CD8-positive, alpha-beta memory T cell (primary cell): ENCODE data around the gene SIGLEC1. TPM values are rescaled to one million over a fixed set of nuclear protein-coding genes. Genes with fewer than 3 reads are reported as not detected.

Source experiments
- CTCF ChIA-PET: fragments of 350-600 bp; sonication (Branson Sonifier 250); formaldehyde crosslinking; loops from one replicate; lab custom pipeline; 2021; ENCODE audit warnings: antibody characterized with exemption; lab: Charles Lee
- POLR2A ChIA-PET: fragments of 350-600 bp; sonication (Branson Sonifier 250); formaldehyde crosslinking; loops from one replicate; lab custom pipeline; 2021; ENCODE audit warnings: antibody characterized with exemption; lab: Charles Lee
- DNase-seq, 5 donors: peaks; one replicate each; pipeline versions ENCODE4 v3.0.0 to v3.0.0-alpha.2; 2020 to 2022; ENCODE audit warnings: mixed read lengths in 1 of 5
- H3K27ac ChIP-seq: one replicate; pipeline ENCODE4 v1.7.0; 2013; ENCODE audit warnings: low read depth, mild to moderate bottlenecking, low read length, moderate library complexity
- H3K27me3 ChIP-seq: 2 replicates; pipeline ENCODE4 v1.7.0; 2013; ENCODE audit warnings: low read length, mild to moderate bottlenecking; ENCODE audit not compliant: insufficient read depth, poor library complexity, severe bottlenecking
- H3K36me3 ChIP-seq: 2 replicates; pipeline ENCODE4 v1.7.0; 2013; ENCODE audit warnings: mild to moderate bottlenecking, low read length, moderate library complexity; ENCODE audit not compliant: insufficient read depth
- H3K4me1 ChIP-seq: 2 replicates; pipeline ENCODE4 v1.7.0; 2013; ENCODE audit warnings: mild to moderate bottlenecking, low read length, moderate library complexity; ENCODE audit not compliant: insufficient read depth
- H3K4me3 ChIP-seq: 2 replicates; pipeline ENCODE4 v1.7.0; 2013; ENCODE audit warnings: mild to moderate bottlenecking, low read length
- H3K9me3 ChIP-seq: 2 replicates; pipeline ENCODE4 v1.7.0; 2013; ENCODE audit warnings: mild to moderate bottlenecking, low read length
- H3K27ac Mint-ChIP-seq, 8 donors: one replicate each; pipeline ENCODE4 v1.8.0; 2020 to 2021; ENCODE audit warnings: mixed read lengths in 8 of 8, mild to moderate bottlenecking in 6 of 8, inconsistent platforms in 3 of 8, moderate library complexity in 3 of 8
- H3K27me3 Mint-ChIP-seq, 2 donors: one replicate each; pipeline ENCODE4 v1.8.0; 2020 to 2021; ENCODE audit warnings: mixed read lengths in 2 of 2, mild to moderate bottlenecking in 1 of 2, moderate library complexity in 1 of 2
- H3K36me3 Mint-ChIP-seq, 3 donors: one replicate each; pipeline ENCODE4 v1.8.0; 2020 to 2021; ENCODE audit warnings: mixed read lengths in 3 of 3, inconsistent platforms in 1 of 3, mild to moderate bottlenecking in 1 of 3
- H3K4me1 Mint-ChIP-seq, 3 donors: one replicate each; pipeline ENCODE4 v1.8.0; 2020 to 2021; ENCODE audit warnings: mixed read lengths in 3 of 3, inconsistent platforms in 1 of 3, mild to moderate bottlenecking in 1 of 3
- H3K4me3 Mint-ChIP-seq, 7 donors: one replicate each; pipeline ENCODE4 v1.8.0; 2020 to 2021; ENCODE audit warnings: mixed read lengths in 7 of 7, mild to moderate bottlenecking in 6 of 7, moderate library complexity in 4 of 7, inconsistent platforms in 2 of 7
- H3K9me3 Mint-ChIP-seq, 5 donors: one replicate each; pipeline ENCODE4 v1.8.0; 2020 to 2022; ENCODE audit warnings: mixed read lengths in 5 of 5, mild to moderate bottlenecking in 3 of 5, moderate library complexity in 2 of 5, inconsistent platforms in 1 of 5
- polyA plus RNA-seq: library from polyadenylated mRNA; unstranded; fragments of 300-500 nt; fragmentation: Illumina TruSeq; gene quantifications from one replicate; pipeline ENCODE4 v1.2.3, GENCODE V29; 2021
- total RNA-seq, 2 experiments: library from RNA; stranded (reverse); gene quantifications; one replicate each; pipeline ENCODE4 v1.2.3, GENCODE V29; 2021

Gene SIGLEC1
- total and polyA plus RNA-seq, 3 experiments from 2014 or later, result 0.18 to 0.24 TPM; not detected in 1

- POLR2A ChIA-PET, result interaction anchor here (0.7 kb wide), 1 partner anchor 52 kb away, joined by 3 read pairs; no protein-coding TSS in a partner anchor
- H3K27me3 Mint-ChIP-seq, result peaks cover 4 to 42% of the 10 kb centered on the region in 2 donors
- no peak overlapping the region for H3K27ac ChIP-seq
- H3K9me3 Mint-ChIP-seq, result no peaks in the 10 kb centered on the region
- H3K27ac Mint-ChIP-seq, result no peak overlapping the region
- peaks cover 9 to 13% (median 12%) of the 10 kb centered on the region in 3 donors for H3K4me1 Mint-ChIP-seq
- no peaks in the 10 kb centered on the region for H3K27me3 ChIP-seq
- peaks cover 5% of the 10 kb centered on the region for H3K4me1 ChIP-seq
- no peaks in the 10 kb centered on the region for H3K9me3 ChIP-seq
- H3K4me3 Mint-ChIP-seq, result no peak overlapping the region
- no peaks in the 10 kb centered on the region for H3K36me3 ChIP-seq
- CTCF ChIA-PET, result no interaction called here
- no peaks in the 10 kb centered on the region for H3K36me3 Mint-ChIP-seq
- no peak overlapping the region for H3K4me3 ChIP-seq
- no peak for DNase-seq
These were observed 30.9 kb upstream of the SIGLEC1 start for GRCh38 chr20:3743251-3743650.

GRCh38 chr20:3741836-3742458 lies 29.5 kb upstream of the SIGLEC1 start:
- H3K4me3 ChIP-seq, result no peak overlapping the region
- Mint-ChIP-seq H3K27me3 (peaks cover 0 to 32% of the 10 kb centered on the region in 2 donors), H3K9me3 (no peaks in the 10 kb centered on the region), H3K4me3 (no peak overlapping the region), H3K36me3 (no peaks in the 10 kb centered on the region), H3K27ac (no peak overlapping the region), H3K4me1 (peaks cover 9 to 13% (median 12%) of the 10 kb centered on the region in 3 donors)
- peak in 1 of 5 donors; percentile 39 for DNase-seq
- H3K27me3 ChIP-seq, result no peaks in the 10 kb centered on the region
- no peaks in the 10 kb centered on the region for H3K9me3 ChIP-seq
- no peak overlapping the region for H3K27ac ChIP-seq
- H3K4me1 ChIP-seq, result peaks cover 5% of the 10 kb centered on the region
- no peaks in the 10 kb centered on the region for H3K36me3 ChIP-seq
- ChIA-PET POLR2A (no interaction called here), CTCF (interaction anchor here (1.3 kb wide), 1 partner anchor 11 kb away, joined by 4 read pairs; no protein-coding TSS in a partner anchor)

GRCh38 chr20:3740615-3741301 lies 28.4 kb upstream of the SIGLEC1 start:
- POLR2A ChIA-PET, result no interaction called here
- no peaks in the 10 kb centered on the region for H3K36me3 Mint-ChIP-seq
- peaks cover 9 to 13% (median 12%) of the 10 kb centered on the region in 3 donors for H3K4me1 Mint-ChIP-seq

GRCh38 chr20:3739926-3740451 lies 27.6 kb upstream of the SIGLEC1 start:
- ChIA-PET POLR2A (no interaction called here), CTCF (interaction anchor here (1.2 kb wide), 1 partner anchor 13 kb away, joined by 3 read pairs; no protein-coding TSS in a partner anchor)
- H3K36me3 ChIP-seq, result no peaks in the 10 kb centered on the region
- Mint-ChIP-seq H3K27me3 (peaks cover 0 to 20% of the 10 kb centered on the region in 2 donors), H3K4me1 (peaks cover 7 to 10% (median 8%) of the 10 kb centered on the region in 3 donors), H3K36me3 (no peaks in the 10 kb centered on the region), H3K9me3 (no peaks in the 10 kb centered on the region), H3K27ac (peak overlapping the region in 1 of 8 donors; percentile 68), H3K4me3 (no peak overlapping the region)
- no peak for DNase-seq
- no peak overlapping the region for H3K27ac ChIP-seq
- H3K9me3 ChIP-seq, result no peaks in the 10 kb centered on the region
- H3K4me3 ChIP-seq, result no peak overlapping the region
- H3K27me3 ChIP-seq, result no peaks in the 10 kb centered on the region
- peaks cover 5% of the 10 kb centered on the region for H3K4me1 ChIP-seq

More at GRCh38 chr20:3740615-3741301, 28.4 kb upstream of the SIGLEC1 start:
- CTCF ChIA-PET, result interaction anchor here (1.2 to 1.3 kb wide), 3 partner anchors 12 to 27 kb away, joined by 3 to 4 read pairs (median 3); partner anchors contain the start of gene ADISSP
- Mint-ChIP-seq H3K4me3 (no peak overlapping the region), H3K27me3 (peaks cover 0 to 23% of the 10 kb centered on the region in 2 donors), H3K27ac (no peak overlapping the region), H3K9me3 (no peaks in the 10 kb centered on the region)
- Histone ChIP-seq H3K27me3 (no peaks in the 10 kb centered on the region), H3K27ac (no peak overlapping the region), H3K9me3 (no peaks in the 10 kb centered on the region), H3K4me1 (peaks cover 5% of the 10 kb centered on the region), H3K4me3 (no peak overlapping the region), H3K36me3 (no peaks in the 10 kb centered on the region)
- peak in 1 of 5 donors; percentile 37 for DNase-seq

- Mint-ChIP-seq H3K4me3 (no peak overlapping the region), H3K36me3 (no peaks in the 10 kb centered on the region), H3K27ac (no peak overlapping the region), H3K27me3 (peaks cover 3 to 16% of the 10 kb centered on the region in 2 donors), H3K4me1 (peaks cover 2 to 3% (median 2%) of the 10 kb centered on the region in 3 donors), H3K9me3 (no peaks in the 10 kb centered on the region)
- H3K27me3 ChIP-seq, result no peaks in the 10 kb centered on the region
- H3K4me1 ChIP-seq, result no peaks in the 10 kb centered on the region
- H3K9me3 ChIP-seq, result no peaks in the 10 kb centered on the region
- no peaks in the 10 kb centered on the region for H3K36me3 ChIP-seq
- CTCF ChIA-PET, result interaction anchor here (1.2 kb wide), 1 partner anchor 12 kb away, joined by 3 read pairs; no protein-coding TSS in a partner anchor
- no peak overlapping the region for H3K27ac ChIP-seq
- POLR2A ChIA-PET, result no interaction called here
- no peak overlapping the region for H3K4me3 ChIP-seq
- no peak for DNase-seq
These were observed 26.9 kb upstream of the SIGLEC1 start for GRCh38 chr20:3739054-3739925.

GRCh38 chr20:3738111-3739053 lies 26.0 kb upstream of the SIGLEC1 start:
- no peak for DNase-seq
- no peak overlapping the region for H3K27ac Mint-ChIP-seq
- H3K9me3 ChIP-seq, result no peaks in the 10 kb centered on the region
- ChIA-PET CTCF (no interaction called here), POLR2A (no interaction called here)
- H3K36me3 Mint-ChIP-seq, result no peaks in the 10 kb centered on the region
- H3K4me3 Mint-ChIP-seq, result no peak overlapping the region
- no peaks in the 10 kb centered on the region for H3K9me3 Mint-ChIP-seq
- H3K27ac ChIP-seq, result no peak overlapping the region
- no peaks in the 10 kb centered on the region for H3K27me3 ChIP-seq
- no peak overlapping the region for H3K4me3 ChIP-seq
- no peaks in the 10 kb centered on the region for H3K4me1 ChIP-seq
- peaks cover 8 to 14% of the 10 kb centered on the region in 2 donors for H3K27me3 Mint-ChIP-seq
- H3K4me1 Mint-ChIP-seq, result no peaks in the 10 kb centered on the region
- no peaks in the 10 kb centered on the region for H3K36me3 ChIP-seq

DNA sequence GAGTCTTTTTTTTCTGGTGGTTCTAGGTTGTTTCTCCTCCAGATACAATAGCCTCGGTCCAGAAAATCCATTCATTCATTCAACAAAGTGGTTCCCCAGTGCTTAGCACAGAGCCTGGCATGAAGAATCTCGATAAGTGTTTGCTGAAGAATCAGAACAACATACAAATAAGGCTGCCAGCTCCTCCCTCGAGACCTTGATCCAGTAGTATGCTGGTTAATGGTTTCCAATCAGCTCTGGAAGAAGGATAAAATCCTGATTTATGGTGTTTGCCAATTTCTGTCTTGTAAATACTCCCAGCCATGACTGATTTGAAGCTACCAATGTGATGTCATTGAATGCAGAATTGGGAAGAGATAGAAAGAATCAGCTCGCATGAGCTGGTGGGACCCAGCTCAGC lies 23.4 kb upstream of the SIGLEC1 start:
- ChIA-PET CTCF (interaction anchor here (1.3 kb wide), 1 partner anchor 12 kb away, joined by 3 read pairs; no protein-coding TSS in a partner anchor), POLR2A (no interaction called here)
- H3K4me3 ChIP-seq, result no peak overlapping the region
- no peak overlapping the region for H3K27ac ChIP-seq
- H3K36me3 ChIP-seq, result no peaks in the 10 kb centered on the region
- peaks cover 5% of the 10 kb centered on the region for H3K27me3 ChIP-seq
- H3K27ac Mint-ChIP-seq, result no peak overlapping the region
- peaks cover 24 to 28% of the 10 kb centered on the region in 2 donors for H3K27me3 Mint-ChIP-seq
- no peak for DNase-seq
- no peaks in the 10 kb centered on the region for H3K9me3 ChIP-seq
- no peak overlapping the region for H3K4me3 Mint-ChIP-seq
- peaks cover 0 to 10% (median 0%) of the 10 kb centered on the region in 3 donors for H3K4me1 Mint-ChIP-seq
- H3K4me1 ChIP-seq, result no peaks in the 10 kb centered on the region
- no peaks in the 10 kb centered on the region for H3K36me3 Mint-ChIP-seq
- no peaks in the 10 kb centered on the region for H3K9me3 Mint-ChIP-seq
